Measurements from ENCODE around the gene STAT4.

The STAT4 gene

DNA sequence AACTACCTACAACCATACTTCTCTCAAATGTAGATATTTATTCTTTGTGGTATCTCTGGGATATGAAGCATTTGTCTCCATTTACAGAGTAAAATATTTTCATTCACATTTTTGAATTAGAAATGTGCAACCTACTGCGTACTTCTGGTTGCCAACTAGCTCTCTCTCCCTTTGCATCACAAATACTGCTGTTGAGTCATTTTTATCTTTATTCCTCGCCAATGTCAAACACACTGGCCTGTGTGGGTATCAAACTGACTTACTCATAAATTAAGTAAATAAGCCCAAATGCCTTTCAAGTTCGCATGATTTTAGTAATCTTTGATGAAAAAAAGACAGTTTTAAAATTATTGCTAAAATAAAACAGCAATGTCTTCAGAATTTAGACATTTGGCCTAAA lies 67.3 kb downstream of the STAT4 start:
- no peak for DNase-seq (ENCODE audit: low spot score)

DNA sequence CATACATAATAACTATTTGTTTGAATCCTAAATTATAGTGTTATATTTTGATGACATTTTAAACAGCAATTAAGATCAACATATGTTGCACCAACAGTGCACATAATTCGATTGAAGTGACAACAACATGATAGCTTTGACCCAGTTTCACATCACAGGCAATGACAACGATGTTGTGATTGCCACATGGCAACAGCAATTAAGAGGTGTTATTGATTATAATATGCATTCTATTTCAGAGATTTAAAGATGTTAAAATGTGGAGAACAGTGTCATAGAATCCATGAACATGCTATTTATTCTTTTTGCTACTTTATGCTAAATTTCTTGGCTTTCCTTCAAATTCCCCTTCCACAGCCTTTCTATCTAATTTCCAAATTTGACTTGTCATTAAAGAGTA lies 68.5 kb downstream of the STAT4 start:
- DNase-seq (ENCODE audit: low spot score), result no peak

DNA sequence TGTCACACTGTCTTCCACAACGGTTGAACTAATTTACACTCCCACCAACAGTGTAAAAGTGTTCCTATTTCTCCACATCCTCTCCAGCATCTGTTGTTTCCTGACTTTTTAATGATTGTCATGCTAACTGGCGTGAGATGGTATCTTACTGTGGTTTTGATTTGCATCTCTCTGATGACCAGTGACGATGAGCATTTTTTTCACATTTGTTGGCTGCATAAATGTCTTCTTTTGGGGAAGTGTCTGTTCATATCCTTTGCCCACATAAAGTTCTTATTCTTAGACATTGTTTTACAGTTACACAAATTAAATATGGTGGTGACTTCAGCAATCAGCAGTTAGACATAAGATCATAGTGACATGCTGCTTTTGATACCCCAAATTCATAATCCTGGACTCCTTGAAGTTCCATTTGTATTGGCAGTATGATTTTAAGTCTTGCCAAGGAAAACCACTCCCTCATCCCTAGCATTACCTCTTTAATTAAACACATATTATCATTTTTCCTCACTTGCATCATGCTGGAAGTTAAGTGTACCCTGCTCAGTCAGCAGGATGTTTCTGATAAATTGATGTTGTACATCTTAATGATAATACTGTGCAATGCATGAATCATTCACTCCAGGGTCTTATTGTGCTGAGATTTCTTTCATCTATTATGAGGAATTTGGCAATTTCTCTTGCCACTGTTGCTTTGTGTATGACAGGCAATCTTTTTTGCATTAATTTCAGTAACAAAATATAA lies 69.2 kb downstream of the STAT4 start:
- DNase-seq (ENCODE audit: low spot score), result no peak

DNA sequence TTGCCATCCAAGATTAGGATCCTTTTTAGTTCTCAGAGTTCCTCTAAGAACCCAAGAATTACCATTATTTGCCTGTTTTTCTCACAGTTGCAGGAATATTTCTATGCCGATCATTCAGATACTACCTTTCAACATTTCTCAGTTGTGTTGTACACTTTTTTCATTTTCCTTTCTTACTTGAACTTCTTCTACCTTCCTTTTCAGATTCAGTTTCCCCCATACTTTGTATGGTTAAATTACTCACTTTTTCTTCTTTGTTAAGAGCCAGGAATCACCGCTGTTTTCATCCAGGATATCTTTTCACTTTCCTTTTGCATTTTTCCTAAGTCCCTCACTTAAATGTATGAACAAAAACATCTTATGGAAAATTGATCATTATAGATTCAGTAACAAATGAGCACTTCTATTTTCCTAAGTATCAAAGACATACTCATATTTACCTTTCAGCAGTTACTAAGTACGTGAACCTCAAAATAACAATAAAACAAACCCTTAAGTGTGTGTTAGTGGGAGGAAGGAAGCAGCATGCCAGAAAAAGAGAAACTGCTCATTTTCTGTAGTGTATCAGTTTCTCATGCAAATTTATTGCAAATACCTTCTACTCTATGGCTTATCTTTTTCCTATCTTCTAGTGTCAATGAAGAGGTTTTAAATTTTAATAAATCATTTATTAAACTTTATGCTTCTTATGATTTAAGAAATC lies 72.5 kb downstream of the STAT4 start:
- no peak for DNase-seq (ENCODE audit: low spot score)

DNA sequence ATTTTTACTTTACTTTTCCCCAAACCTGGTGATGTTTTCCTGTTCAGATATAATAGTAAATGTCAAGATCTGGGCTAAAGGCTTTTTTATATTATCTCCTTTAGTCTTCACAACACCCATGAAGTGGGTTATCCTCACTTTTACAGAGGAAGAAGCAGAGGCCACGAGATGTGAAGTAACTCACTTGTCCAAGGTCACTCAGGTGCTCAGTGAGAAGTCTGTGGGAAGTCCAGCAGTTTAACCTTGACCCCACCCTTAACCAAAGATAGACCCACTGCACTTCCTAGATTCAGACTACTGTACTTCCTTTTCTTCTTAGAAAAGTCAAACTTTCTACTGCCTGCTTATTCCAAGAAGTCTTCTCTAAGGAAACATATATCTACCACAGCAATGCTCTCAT lies 80.5 kb downstream of the STAT4 start:
- no peak for DNase-seq (ENCODE audit: low spot score)

DNA sequence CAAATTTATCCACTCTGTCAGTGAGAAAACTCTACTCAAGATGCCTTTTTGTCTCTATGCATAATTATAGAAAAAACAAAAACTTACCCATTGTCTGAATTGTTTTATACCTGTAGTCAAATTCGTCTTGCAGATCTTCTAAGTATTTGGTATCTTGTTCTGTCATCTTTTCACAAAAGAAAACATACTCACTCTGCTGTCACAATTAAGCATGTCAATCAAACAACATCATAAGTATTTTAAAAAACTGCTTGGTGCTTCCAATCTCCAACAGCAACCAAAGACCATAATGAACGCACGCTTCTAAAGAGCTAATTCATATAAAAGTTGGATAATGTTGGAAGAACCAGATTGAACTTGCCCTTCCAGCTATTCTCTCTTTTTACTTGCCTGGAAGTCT lies 81.2 kb downstream of the STAT4 start:
- DNase-seq (ENCODE audit: low spot score), result no peak

DNA sequence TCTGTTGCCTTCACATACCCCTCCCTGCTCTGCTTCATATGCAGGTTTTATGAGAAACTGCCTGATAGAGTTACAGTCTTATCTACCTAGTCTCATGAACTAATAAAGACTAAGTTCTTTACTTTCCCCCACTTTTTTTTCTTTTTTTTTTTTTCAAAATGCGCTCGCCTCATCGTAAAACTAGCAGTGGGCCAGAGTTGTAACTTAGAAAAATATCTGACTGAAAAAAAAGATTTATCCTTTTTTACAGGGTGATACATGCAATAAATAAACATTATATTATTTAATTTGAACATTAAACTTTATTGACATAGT lies 83.9 kb downstream of the STAT4 start:
- no peak for DNase-seq (ENCODE audit: low spot score)

DNA sequence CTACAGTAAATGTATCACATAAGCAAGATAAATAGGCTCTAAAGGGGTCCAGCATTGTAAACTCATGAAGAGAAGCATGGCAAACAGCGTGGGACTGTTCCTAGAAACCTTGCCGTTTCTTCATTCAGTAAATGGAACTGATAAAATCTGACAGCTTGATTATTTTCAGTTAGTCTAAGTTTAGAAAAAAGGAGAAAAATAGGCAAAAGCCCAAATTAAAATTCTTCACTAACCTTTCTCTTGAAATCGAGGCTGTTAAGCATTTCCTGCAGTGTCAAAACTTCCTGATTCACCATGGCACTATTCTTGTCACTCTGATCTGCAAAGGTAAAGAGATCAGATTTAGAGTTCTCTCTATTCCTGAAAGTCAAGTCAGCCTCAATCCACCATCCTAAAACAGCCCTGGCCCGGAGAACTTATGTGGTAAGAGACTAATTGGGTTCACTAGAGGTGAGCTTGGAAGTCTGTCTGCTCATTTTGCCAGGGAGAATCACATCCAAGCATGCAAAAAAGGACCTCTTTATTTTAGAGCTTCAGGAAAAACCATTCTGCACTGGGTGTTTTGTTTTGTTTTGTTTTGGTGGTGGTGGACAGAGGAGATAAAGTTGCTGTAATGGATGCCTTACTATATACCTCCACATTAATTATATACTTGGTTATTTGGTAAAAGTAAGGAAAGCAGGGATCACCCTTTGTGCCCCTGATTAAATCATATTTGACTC lies 84.4 kb downstream of the STAT4 start:
- peak; percentile 0 for DNase-seq (ENCODE audit: low spot score)

DNA sequence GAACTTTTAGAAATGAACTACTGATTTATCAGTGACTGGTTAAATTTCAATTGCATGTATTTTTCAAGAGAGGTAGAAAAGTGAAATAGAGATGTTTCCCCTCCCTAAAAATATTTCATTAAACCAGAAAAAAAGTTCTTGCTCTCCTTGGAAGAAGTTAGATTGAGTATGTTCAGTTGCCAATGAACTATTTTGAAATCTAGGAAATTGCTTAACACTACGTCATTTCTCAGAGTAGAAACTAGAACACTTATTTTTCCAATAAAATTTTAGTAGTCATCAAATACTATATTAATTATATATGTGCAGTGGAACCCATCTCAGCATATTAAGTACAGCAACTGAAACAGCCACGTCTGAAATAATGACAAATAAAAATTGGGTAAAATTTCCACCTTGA lies 85.0 kb downstream of the STAT4 start:
- no peak for DNase-seq (ENCODE audit: low spot score)

DNA sequence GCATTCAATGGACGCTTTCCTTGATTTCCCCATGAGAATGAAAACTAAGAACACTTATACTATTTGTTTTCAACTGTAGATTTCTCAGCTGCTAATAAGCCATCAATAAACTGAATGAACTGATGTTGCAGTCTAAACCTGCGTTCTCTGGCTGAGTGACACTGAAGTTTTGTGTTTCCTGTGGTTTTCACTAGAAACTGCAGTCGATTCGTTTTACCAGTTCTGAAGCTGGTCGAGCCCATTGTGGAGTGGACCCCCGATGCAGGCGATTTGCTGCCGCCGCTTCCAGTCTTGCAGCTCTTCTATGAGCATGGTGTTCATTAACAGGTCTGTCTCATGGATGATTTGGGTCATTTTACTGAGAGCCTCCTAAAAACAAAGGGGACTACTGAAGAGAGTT lies 86.2 kb downstream of the STAT4 start:
- no peak for DNase-seq (ENCODE audit: low spot score)

DNA sequence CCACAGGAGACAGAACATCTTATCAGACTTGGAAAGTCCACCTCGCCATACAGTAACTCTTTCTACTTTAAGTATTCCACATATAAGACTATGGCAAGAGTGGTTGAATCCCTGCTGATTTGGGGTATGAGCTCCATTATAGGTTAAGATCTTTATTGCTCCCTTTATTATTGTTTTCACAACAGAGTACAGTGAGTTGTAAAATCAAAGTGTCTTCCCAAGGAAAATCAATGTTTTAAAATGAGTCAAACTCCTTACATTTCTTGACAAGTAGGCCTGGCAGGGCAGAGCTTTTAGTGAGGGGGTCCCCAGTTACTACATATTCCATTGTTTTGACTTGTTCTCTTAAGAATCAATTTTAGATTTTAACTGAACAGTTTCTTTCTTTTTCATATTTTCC lies 87.2 kb downstream of the STAT4 start:
- DNase-seq (ENCODE audit: low spot score), result no peak

DNA sequence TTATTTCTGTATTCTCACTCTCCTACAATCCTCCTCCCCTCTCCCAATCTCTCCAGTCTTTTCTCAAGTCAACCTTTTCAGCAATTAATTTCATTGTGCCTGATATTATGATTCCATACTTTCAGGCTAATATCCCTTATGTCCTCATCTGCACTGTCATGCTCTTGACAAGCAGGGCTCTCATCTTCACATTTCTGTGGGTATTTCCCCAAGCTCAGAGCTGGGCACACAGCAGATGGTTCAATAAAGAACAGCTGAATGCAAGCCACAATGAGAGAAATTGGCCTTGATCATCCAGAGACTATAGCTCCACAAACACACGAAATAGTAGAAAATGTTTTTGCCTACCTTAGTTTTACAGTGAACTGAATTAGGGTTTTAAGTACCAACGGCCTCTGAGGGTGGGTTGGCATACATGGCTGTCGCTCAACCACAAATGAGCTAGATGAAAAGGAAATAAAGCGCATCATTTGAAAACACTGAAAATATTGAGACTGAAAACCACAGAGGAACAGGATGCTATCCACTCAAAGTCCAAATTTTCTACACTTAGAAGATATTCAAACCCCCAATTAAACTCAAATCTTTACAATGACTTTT lies 89.3 kb downstream of the STAT4 start:
- DNase-seq (ENCODE audit: low spot score), result no peak

DNA sequence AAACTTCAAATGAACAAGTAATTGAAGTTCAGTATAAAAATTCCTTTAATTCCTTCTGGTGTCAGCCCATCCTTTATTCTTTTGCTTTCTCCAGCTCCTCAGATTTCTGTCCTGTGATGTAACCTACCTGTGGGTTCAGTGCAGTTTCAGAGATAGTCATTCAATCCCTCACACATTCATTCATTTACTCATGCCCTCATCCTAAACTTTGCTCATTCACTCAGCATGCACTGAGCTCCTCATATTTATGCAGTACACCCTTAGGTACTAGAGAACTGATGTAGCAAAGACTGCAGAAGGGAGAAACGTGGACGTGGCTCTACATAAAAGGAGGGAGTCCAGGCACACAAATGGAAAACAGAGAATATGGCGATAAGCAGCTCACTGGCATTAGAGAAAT lies 91.5 kb downstream of the STAT4 start:
- no peak for DNase-seq (ENCODE audit: low spot score)

DNA sequence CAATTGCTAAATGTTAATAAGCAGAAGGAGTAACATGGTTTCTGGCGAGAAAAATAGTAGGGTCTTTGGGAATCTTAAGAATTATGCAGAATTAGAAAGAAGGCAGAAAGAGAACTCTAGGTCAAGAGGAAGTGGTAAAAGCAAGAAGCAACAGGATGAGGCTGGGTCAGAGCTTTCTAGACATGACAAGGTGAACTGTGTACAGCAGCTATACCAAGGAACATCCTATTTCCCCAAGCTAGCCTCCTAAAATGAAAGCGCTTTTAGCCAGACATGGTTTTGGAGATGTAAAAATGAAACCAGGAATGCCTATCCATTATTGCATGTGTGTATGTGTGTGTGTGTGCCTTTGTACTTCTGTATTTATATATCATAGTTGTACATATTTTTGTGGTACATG lies 94.6 kb downstream of the STAT4 start:
- no peak for DNase-seq (ENCODE audit: low spot score)

DNA sequence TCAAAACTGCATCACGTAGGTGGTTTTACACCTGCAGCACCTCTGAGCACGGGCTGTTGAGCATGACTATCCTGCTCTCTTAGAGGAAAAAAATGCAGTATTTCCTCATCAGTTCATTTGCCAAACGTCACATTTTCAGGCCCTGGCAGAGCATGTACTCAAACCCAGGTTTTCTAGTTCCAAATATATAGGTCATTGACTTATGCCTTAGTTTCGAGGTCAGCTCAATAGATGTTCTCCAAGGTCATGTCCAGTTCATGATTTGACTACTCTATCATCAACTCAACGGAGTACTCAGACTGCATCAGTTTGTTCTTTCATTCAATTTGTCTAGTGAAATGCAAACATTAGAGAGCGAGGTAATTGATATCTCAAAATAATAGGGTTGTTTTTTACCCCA lies 97.5 kb downstream of the STAT4 start:
- no peak for DNase-seq (ENCODE audit: low spot score)

DNA sequence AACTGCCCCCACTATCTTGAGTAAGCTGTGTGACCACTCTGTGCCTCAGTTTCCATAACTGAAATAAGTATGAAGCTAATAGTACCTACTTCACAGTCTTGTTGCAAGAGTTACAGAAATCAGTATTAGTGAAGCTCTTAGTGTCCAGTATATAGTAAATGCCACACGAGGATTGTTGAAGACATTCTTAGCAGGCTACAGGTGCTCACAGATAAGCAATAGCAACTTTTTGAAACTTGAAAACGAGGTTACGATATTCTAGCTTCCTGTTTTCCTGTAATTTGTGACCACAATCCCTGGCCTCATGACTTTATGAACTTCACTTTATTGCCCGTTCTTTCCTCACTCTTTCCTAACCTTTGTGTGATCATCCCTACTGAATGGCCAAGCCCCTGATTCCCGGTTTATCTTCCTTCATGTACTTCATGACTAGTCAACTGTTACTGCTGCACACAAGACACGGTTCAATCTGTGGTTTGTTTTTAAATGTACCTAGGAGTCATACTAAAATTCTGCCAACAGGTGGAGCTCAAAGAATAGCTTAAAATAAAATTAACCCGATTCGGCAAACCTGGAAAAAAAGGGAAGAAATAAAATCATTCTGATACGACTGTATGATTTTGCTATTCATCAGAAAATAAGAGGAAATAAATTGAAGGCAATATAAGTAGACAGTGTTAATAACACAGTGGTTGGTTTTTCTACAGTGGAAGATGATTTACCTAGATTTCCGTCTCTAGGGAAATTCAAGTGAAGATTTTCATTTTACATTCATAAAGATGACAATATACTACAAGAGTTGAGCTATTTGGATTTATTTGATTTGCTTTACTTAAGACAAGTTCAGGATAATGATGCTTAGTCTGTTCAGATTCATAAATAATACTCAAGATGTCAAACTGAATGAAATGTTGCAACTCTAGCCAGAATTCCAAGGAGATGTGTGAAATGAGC lies 98.7 kb downstream of the STAT4 start:
- DNase-seq (ENCODE audit: low spot score), result peak; percentile 5

DNA sequence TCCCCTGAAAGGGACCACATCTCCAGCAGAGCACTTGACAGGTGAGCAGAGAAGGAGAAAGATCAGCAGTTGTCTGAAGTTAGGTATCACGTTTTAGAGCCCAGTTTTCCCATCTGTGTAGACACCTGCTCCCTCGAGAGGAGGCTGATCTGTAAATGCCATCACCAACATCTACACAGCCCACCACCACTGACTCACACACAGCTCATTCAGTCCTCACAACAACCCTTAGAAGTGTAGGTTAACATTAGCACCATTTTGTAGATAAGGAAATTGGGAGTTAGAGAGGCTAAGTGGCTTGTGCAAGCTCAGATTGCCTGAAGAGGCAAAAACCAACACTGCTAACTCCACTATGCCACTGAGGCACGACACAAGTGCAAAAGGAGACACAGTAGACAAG lies 99.6 kb downstream of the STAT4 start:
- DNase-seq (ENCODE audit: low spot score), result no peak

DNA sequence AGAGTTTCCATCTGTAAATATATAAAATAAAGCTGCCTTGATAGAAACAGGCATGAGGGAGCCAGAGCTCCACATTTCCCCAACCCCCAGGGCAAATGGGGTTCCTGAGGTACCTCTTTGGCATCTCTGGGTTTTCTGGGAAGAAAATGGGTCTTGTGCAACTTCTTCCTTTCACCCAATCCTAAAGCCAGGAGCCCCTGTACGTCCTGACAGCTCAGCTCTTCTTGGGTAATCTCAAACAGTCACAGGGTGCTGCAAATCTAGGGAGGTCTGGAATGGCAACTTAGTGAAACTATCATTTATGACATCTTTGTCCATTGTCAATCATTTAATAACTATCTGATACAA lies 100.2 kb downstream of the STAT4 start:
- DNase-seq (ENCODE audit: low spot score), result no peak

DNA sequence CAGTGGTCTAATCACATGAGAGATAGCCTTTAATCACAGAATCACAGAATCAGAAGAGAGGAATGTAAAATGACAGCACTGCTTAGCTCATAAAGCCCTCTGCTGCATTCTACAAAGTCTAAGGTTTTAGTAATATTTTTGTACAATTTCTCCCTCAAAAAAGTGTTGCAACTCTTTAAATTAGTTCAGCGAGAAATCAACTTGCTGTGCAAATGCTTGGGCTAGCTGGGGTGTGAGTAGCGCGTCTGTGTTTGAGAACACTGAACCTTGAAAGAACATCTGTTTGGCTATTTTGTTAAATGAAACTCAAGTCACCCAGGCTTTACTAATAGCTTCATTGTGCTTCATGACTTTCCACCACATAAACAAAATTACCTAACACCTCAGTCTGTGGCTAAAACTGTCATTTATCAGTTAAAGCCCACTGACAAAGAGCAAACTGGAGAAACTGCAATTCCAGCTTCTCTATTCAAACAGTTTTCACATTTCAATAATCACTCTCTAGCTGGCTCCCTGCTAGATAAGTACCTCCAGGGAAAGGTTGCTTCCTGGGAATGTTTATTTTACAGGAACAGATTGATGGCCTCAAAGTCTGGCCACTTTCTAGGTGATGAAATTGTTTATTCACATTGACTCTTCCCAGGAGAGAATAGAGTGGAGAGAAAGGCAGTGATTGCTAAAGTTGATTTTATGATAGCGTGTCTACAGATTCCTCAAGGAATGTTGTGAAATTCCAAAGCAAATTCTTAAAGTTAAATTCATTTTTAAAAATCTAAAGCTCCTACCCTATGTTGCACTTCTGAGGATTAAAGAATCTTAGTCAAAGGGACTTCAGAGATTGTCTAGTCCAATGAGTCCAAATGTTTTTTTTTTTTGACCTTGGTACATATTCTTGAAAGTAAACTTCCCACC lies 100.8 kb downstream of the STAT4 start:
- DNase-seq (ENCODE audit: low spot score), result no peak

DNA sequence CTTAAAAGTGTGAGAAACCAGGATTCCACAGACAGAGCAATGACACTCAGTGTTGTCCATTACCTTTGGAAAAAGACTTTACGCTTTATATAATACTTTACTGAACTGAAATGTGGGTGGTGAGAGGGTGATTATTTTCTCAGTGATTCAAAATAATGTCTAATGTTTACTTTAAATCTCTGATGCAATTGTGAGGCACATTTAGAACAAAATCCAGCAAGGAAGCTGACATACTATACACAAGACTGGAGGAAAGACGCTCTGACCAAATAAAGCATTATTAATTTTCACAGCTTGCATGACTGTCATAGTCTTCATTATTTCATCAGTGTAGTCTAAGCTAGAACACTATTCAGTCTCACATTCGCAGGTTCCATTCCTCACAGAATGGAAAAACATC lies 102.7 kb downstream of the STAT4 start:
- no peak for DNase-seq (ENCODE audit: low spot score)

DNA sequence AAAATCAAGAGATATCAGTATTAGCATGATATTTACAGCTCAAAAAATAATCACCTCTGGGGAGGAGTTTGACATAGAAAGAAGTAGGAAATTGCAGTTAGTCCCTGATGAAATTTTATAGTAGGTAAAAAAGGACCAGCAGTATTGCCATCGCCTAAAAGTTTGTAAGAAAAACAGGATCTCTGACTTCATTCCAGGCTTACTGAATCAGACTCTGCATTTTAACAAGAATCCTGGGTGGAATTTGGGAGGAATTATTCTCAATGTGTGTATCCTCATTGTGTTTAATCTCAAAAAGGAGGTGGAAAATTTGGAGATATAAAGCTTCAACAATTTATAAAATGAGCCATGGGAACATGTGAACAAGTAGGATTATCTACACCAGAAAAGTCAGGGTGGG lies 105.7 kb downstream of the STAT4 start:
- DNase-seq (ENCODE audit: low spot score), result no peak

Data from globus pallidus (tissue), 1 donor.